ENCODE measurements around the gene MCTP1.

DNA sequence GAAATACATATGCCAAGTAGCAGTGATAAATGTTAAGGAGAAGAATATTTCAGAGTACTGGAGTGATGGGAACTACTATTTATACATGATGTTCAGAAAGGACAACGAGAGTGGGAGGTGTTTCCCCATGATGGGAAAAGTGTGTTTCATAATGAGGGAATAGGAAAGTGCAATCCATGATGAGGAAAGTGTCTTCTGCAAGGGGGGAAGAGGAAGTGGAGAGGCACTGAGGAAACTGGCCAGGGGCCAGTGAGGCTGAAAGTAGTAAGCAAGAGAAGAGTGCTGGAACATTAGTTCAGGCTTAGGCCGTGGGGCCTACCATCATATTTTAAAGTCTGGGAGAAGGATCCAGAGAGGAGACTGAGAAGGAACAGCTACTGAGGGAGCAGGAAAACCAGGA, 339.2 kb downstream of the MCTP1 start:
- TF ChIP-seq CTCF (IDR thresholded peaks at IDR 0.05) (no peak), ZFX (IDR thresholded peaks at IDR 0.05; ENCODE audit: borderline replicate concordance) (no peak)
